H9 (cell line): Measurements from ENCODE around the gene EGFR. TPM values are rescaled to one million over a fixed set of nuclear protein-coding genes. Genes with fewer than 3 reads are reported as not detected.

Experiments
- DNase-seq: peaks from one replicate; pipeline ENCODE4 v3.0.0-alpha.2; 2017
- H2AFZ ChIP-seq: one replicate; pipeline ENCODE4 v1.6.1; 2013; ENCODE audit warnings: mild to moderate bottlenecking, low read length, control low read depth, moderate library complexity
- H2AK5ac ChIP-seq: 2 replicates; pipeline ENCODE4 v1.6.1; 2013; ENCODE audit warnings: low read length, control low read depth, mixed read lengths; ENCODE audit not compliant: insufficient read length
- H2BK120ac ChIP-seq: one replicate; pipeline ENCODE4 v1.6.1; 2013; ENCODE audit warnings: low read depth, mild to moderate bottlenecking, low read length, control low read depth, inconsistent platforms; ENCODE audit not compliant: poor library complexity, severe bottlenecking
- H2BK12ac ChIP-seq: 2 replicates; pipeline ENCODE4 v1.6.1; 2013; ENCODE audit warnings: low read length, control low read depth, mixed read lengths, low read depth; ENCODE audit not compliant: insufficient read length
- H2BK15ac ChIP-seq: 2 replicates; pipeline ENCODE4 v1.6.1; 2013; ENCODE audit warnings: low read depth, low read length, control low read depth
- H2BK20ac ChIP-seq: one replicate; pipeline ENCODE4 v1.6.1; 2013; ENCODE audit warnings: low read depth, mild to moderate bottlenecking, low read length, control low read depth, inconsistent platforms; ENCODE audit not compliant: poor library complexity, severe bottlenecking
- H2BK5ac ChIP-seq: 2 replicates; pipeline ENCODE4 v1.6.1; 2013; ENCODE audit warnings: low read length, control low read depth, mixed read lengths; ENCODE audit not compliant: insufficient read length
- H3K14ac ChIP-seq: 2 replicates; pipeline ENCODE4 v1.6.1; 2013; ENCODE audit warnings: low read length, control low read depth; ENCODE audit not compliant: insufficient read depth
- H3K18ac ChIP-seq: 2 replicates; pipeline ENCODE4 v1.6.1; 2013; ENCODE audit warnings: low read depth, mild to moderate bottlenecking, mixed read lengths, low read length, control low read depth; ENCODE audit not compliant: insufficient read length
- H3K23ac ChIP-seq: 2 replicates; pipeline ENCODE4 v1.6.1; 2013; ENCODE audit warnings: low read length, control low read depth, mixed read lengths, low read depth; ENCODE audit not compliant: insufficient read length
- H3K23me2 ChIP-seq: 2 replicates; pipeline ENCODE4 v1.6.1; 2013; ENCODE audit warnings: low read depth, mild to moderate bottlenecking, mixed read lengths, low read length, control low read depth; ENCODE audit not compliant: insufficient read length, poor library complexity, severe bottlenecking
- H3K27ac ChIP-seq: 2 replicates; pipeline ENCODE4 v1.5.1; 2013; ENCODE audit warnings: low read length, control low read depth, mixed read lengths, low read depth; ENCODE audit not compliant: insufficient read length
- H3K27me3 ChIP-seq: 2 replicates; pipeline ENCODE4 v1.6.1; 2013; ENCODE audit warnings: low read length, control low read depth, inconsistent platforms; ENCODE audit not compliant: insufficient read depth
- H3K4ac ChIP-seq: 2 replicates; pipeline ENCODE4 v1.6.1; 2013; ENCODE audit warnings: low read depth, mild to moderate bottlenecking, control low read depth, inconsistent platforms, low read length, moderate library complexity
- H3K4me1 ChIP-seq: 2 replicates; pipeline ENCODE4 v1.6.1; 2013; ENCODE audit warnings: low read length, control low read depth, inconsistent platforms; ENCODE audit not compliant: insufficient read depth
- H3K4me2 ChIP-seq: 2 replicates; pipeline ENCODE4 v1.6.1; 2013; ENCODE audit warnings: low read length, control low read depth, mixed read lengths; ENCODE audit not compliant: insufficient read length, insufficient read depth
- H3K56ac ChIP-seq: 2 replicates; pipeline ENCODE4 v1.6.1; 2013; ENCODE audit warnings: low read depth, mild to moderate bottlenecking, mixed read lengths, low read length, control low read depth; ENCODE audit not compliant: insufficient read length
- H3K79me1 ChIP-seq: 2 replicates; pipeline ENCODE4 v1.6.1; 2013; ENCODE audit warnings: low read depth, mild to moderate bottlenecking, moderate library complexity, low read length, control low read depth, inconsistent platforms; ENCODE audit not compliant: insufficient read depth, poor library complexity, severe bottlenecking
- H3K79me2 ChIP-seq: 2 replicates; pipeline ENCODE4 v1.6.1; 2013; ENCODE audit warnings: low read length, control low read depth, inconsistent platforms; ENCODE audit not compliant: insufficient read depth
- H3K9ac ChIP-seq: 2 replicates; pipeline ENCODE4 v1.6.1; 2013; ENCODE audit warnings: low read length, control low read depth, mixed read lengths; ENCODE audit not compliant: insufficient read length; ENCODE audit errors: extremely low read depth
- H3K9me3 ChIP-seq: one replicate; pipeline ENCODE4 v1.6.1; 2013; ENCODE audit warnings: low read depth, low read length, inconsistent platforms; ENCODE audit not compliant: control insufficient read depth
- H3T11ph ChIP-seq: one replicate; pipeline ENCODE4 v1.6.1; 2013; ENCODE audit warnings: mild to moderate bottlenecking, low read length, control low read depth, inconsistent platforms
- H4K20me1 ChIP-seq: one replicate; pipeline ENCODE4 v1.6.1; 2013; ENCODE audit not compliant: control insufficient read depth, insufficient read length, insufficient read depth
- H4K5ac ChIP-seq: 2 replicates; pipeline ENCODE4 v1.6.1; 2013; ENCODE audit warnings: low read depth, mild to moderate bottlenecking, mixed read lengths, low read length, control low read depth; ENCODE audit not compliant: insufficient read length
- H4K8ac ChIP-seq: replicated peaks from 2 replicates; pipeline ENCODE4 v1.6.1; 2013; ENCODE audit warnings: low read length, control low read depth, mixed read lengths, low read depth; ENCODE audit not compliant: insufficient read length
- H4K91ac ChIP-seq: 2 replicates; pipeline ENCODE4 v1.6.1; 2013; ENCODE audit warnings: low read depth, mild to moderate bottlenecking, moderate library complexity, mixed read lengths, low read length, control low read depth; ENCODE audit not compliant: insufficient read length
- H3K27ac Mint-ChIP-seq, 3 experiments: 2 replicates in 2 of 3; 3 replicates in 1 of 3; pipeline ENCODE4 v1.8.0; 2020 to 2021; ENCODE audit warnings: mixed read lengths in 3 of 3, mild to moderate bottlenecking in 1 of 3, moderate library complexity in 1 of 3
- H3K27me3 Mint-ChIP-seq: 2 replicates; pipeline ENCODE4 v1.8.0; 2021; ENCODE audit warnings: low read depth, mild to moderate bottlenecking, moderate library complexity, mixed read lengths
- H3K36me3 Mint-ChIP-seq, 3 experiments: 2 replicates in 2 of 3; 3 replicates in 1 of 3; pipeline ENCODE4 v1.8.0; 2020 to 2021; ENCODE audit warnings: low read depth in 3 of 3, mixed read lengths in 3 of 3; ENCODE audit not compliant: insufficient read depth in 1 of 3
- H3K4me1 Mint-ChIP-seq, 2 experiments: 2 replicates each; pipeline ENCODE4 v1.8.0; 2020; ENCODE audit warnings: mixed read lengths in 2 of 2
- H3K4me3 Mint-ChIP-seq, 2 experiments: 2 replicates in 1 of 2; 3 replicates in 1 of 2; pipeline ENCODE4 v1.8.0; 2020 to 2021; ENCODE audit warnings: mild to moderate bottlenecking in 2 of 2, mixed read lengths in 2 of 2, moderate library complexity in 1 of 2
- H3K9me3 Mint-ChIP-seq, 2 experiments: 2 replicates in 1 of 2; 3 replicates in 1 of 2; pipeline ENCODE4 v1.8.0; 2020; ENCODE audit warnings: mild to moderate bottlenecking in 2 of 2, mixed read lengths in 2 of 2, moderate library complexity in 1 of 2
- CTCF ChIP-seq: fragments of 200-600 bp; sonication (generic); conservative IDR thresholded peaks from 3 replicates; pipeline ENCODE4 v1.8.0; 2021; ENCODE audit warnings: antibody characterized with exemption, mild to moderate bottlenecking
- WGBS: extraction: QIAGEN DNeasy Blood & Tissue Kit; methylation state at CpG from one replicate; pipeline ENCODE4 v1.1.7; 2013; ENCODE audit warnings: missing lambda C conversion rate, low lambda C conversion rate, mixed read lengths; ENCODE audit not compliant: insufficient read length; ENCODE audit errors: extremely low coverage; 5-methylcytosine and 5-hydroxymethylcytosine counted together
- total RNA-seq: library from RNA; stranded (reverse); gene quantifications from 2 replicates; pipeline ENCODE4 v1.2.1, GENCODE V29; 2021

Gene EGFR
- total RNA-seq, 1 experiment from 2014 or later, result 3.3 TPM

GRCh38 chr7:55181762-55182161 is 162.9 kb downstream of the EGFR start:
- Histone ChIP-seq H3K9ac (no peak overlapping the region), H3T11ph (no peak overlapping the region), H3K4me1 (no peaks in the 10 kb centered on the region), H2BK120ac (no peak overlapping the region), H2BK15ac (no peak overlapping the region), H3K9me3 (no peaks in the 10 kb centered on the region), H4K20me1 (no peaks in the 10 kb centered on the region), H3K23me2 (no peaks in the 10 kb centered on the region), H3K27ac (no peak overlapping the region), H3K79me1 (no peaks in the 10 kb centered on the region), H2BK12ac (no peak overlapping the region), H4K5ac (no peak overlapping the region), H3K27me3 (no peaks in the 10 kb centered on the region), H2BK5ac (no peak overlapping the region), H3K14ac (no peak overlapping the region), H3K23ac (no peak overlapping the region), H3K18ac (no peak overlapping the region), H3K79me2 (no peaks in the 10 kb centered on the region), H2BK20ac (no peak overlapping the region), H3K4me2 (no peak overlapping the region), H3K56ac (no peak overlapping the region), H4K91ac (no peak overlapping the region), H3K4ac (no peak overlapping the region), H2AK5ac (no peak overlapping the region), H4K8ac (no peak overlapping the region), H2AFZ (no peak overlapping the region)
- no CpG with 5 or more reads among the region's 4 CpGs for WGBS
- H3K4me1 Mint-ChIP-seq, result peaks cover 2 to 10% of the 10 kb centered on the region in 2 experiments; a peak in 3 of 4 replicates
- no peak overlapping the region for H3K4me3 Mint-ChIP-seq
- peak overlapping the region in 1 of 3 experiments; percentile 55; a peak in 1 of 7 replicates for H3K27ac Mint-ChIP-seq
- no peaks in the 10 kb centered on the region; a peak in 2 of 7 replicates for H3K36me3 Mint-ChIP-seq
- H3K9me3 Mint-ChIP-seq, result no peaks in the 10 kb centered on the region
- DNase-seq, result no peak
- TF ChIP-seq CTCF, result no peak
- no peaks in the 10 kb centered on the region; the same call in 1 of the 2 replicates for H3K27me3 Mint-ChIP-seq
